Measurements from ENCODE around the gene APBA2.

APBA2 gene

GRCh38 chr15:29083858-29084257 lies 198.1 kb downstream of the APBA2 start:
- TF ChIP-seq GATA1 (IDR thresholded peaks at IDR 0.05; ENCODE audit: low read depth, low read length) (no peak), POLR2A (IDR thresholded peaks at IDR 0.05; ENCODE audit: low read length) (no peak)
- no peak for DNase-seq

DNA sequence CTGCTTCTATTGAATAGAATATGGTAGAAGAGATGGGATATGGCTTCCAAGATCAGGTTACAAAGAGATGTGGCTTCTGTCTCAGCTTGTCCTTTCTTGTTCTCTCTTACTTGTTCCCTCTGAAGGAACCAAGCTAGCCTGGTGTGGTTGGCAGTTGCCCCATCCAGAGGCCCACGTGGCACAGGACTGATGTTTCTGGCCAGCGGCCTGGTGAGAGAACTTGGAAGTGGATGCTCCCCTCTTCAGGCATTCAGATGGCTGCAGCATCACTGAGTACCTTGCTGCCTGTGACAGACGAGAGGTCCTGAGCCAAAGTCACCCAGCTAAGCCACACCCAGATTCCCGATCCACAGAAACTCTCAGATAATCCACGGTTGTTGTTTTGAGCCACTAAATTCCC lies 200.2 kb downstream of the APBA2 start:
- DNase-seq = no peak
- TF ChIP-seq GATA1 (IDR thresholded peaks at IDR 0.05; ENCODE audit: low read depth, low read length) (no peak), POLR2A (IDR thresholded peaks at IDR 0.05; ENCODE audit: low read length) (no peak)

GRCh38 chr15:29086891-29087290 lies 201.1 kb downstream of the APBA2 start:
- no peak for DNase-seq
- TF ChIP-seq GATA1 (IDR thresholded peaks at IDR 0.05; ENCODE audit: low read depth, low read length) (no peak), POLR2A (IDR thresholded peaks at IDR 0.05; ENCODE audit: low read length) (no peak)

GRCh38 chr15:29087521-29088285 lies 201.9 kb downstream of the APBA2 start:
- no peak for DNase-seq

GRCh38 chr15:29088666-29089065 lies 202.9 kb downstream of the APBA2 start:
- DNase-seq = no peak

More at GRCh38 chr15:29087521-29088285, 201.9 kb downstream of the APBA2 start:
- no peak for TF ChIP-seq POLR2A (IDR thresholded peaks at IDR 0.05; ENCODE audit: low read length)
- no peak for TF ChIP-seq GATA1 (IDR thresholded peaks at IDR 0.05; ENCODE audit: low read depth, low read length)

DNA sequence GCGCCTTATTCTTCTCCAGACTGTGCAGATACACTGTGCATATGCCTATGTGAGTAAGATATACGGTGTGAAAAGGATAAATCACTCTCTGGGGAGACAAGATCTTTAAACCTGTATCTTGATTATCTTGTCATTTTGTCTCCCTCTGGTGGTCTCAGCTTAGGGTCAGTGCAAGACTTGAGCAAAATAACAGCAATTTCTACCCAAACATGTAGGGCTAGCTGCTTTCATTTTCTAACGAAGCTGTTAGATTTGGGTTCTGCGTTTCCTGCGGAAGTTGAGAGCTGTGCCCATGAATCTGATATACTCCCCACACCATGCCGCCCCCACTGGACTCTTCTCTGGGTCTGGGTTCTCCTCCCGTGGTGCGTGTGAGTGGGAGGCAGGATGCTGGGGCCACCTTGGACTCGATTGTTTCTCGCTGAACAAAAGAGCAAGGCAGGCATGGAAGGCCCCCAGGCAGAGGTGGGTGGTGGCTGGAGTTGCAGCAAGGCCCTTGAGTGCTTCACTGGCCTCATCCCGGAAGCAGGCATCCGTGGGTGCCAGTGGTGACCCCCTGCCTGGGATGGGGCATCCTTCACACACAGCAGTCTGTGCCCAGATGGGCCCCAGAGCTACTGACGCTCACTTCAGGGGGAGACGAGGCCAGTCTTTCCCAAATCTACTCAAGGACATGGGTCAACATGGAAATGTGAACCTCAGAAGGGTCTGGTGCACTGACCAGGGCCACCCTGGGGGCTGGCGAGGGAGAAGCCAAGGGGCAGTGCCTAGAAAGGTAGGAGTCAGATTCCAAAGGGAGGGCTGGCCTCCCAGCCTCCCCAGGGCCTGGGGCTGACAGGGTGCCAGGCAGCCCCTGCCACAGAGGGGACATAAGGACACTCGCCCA lies 204.2 kb downstream of the APBA2 start:
- no peak for TF ChIP-seq POLR2A (IDR thresholded peaks at IDR 0.05; ENCODE audit: low read length)
- no peak for TF ChIP-seq GATA1 (IDR thresholded peaks at IDR 0.05; ENCODE audit: low read depth, low read length)
- DNase-seq = no peak

More at GRCh38 chr15:29088666-29089065, 202.9 kb downstream of the APBA2 start:
- no peak for TF ChIP-seq POLR2A (IDR thresholded peaks at IDR 0.05; ENCODE audit: low read length)

GRCh38 chr15:29090617-29091466 lies 205.1 kb downstream of the APBA2 start:
- DNase-seq = peak; percentile 23 to 40
- no peak for TF ChIP-seq POLR2A (IDR thresholded peaks at IDR 0.05; ENCODE audit: low read length)
- TF ChIP-seq GATA1 (IDR thresholded peaks at IDR 0.05; ENCODE audit: low read depth, low read length) = no peak

DNA sequence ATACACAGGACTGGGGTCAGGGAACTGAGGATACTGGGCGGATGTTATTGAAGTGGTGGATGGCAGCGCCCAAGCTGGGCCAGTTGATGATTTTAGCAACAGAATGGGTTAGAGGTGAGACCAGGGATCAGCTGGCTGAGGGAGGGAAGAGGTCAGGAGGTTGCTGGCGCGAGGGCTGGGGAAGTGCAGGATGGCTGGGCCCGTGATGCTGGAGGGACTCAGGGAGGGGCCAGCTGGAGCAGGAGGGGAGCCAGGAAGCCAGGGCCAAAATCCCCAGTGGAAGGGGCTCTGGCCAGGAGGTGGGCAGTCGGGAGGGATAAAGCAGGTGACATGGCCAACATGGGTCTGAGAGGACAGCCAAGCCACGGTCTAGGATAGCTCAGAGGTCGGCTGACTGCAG lies 205.9 kb downstream of the APBA2 start:
- TF ChIP-seq GATA1 (IDR thresholded peaks at IDR 0.05; ENCODE audit: low read depth, low read length) (no peak), POLR2A (IDR thresholded peaks at IDR 0.05; ENCODE audit: low read length) (no peak)
- no peak for DNase-seq

DNA sequence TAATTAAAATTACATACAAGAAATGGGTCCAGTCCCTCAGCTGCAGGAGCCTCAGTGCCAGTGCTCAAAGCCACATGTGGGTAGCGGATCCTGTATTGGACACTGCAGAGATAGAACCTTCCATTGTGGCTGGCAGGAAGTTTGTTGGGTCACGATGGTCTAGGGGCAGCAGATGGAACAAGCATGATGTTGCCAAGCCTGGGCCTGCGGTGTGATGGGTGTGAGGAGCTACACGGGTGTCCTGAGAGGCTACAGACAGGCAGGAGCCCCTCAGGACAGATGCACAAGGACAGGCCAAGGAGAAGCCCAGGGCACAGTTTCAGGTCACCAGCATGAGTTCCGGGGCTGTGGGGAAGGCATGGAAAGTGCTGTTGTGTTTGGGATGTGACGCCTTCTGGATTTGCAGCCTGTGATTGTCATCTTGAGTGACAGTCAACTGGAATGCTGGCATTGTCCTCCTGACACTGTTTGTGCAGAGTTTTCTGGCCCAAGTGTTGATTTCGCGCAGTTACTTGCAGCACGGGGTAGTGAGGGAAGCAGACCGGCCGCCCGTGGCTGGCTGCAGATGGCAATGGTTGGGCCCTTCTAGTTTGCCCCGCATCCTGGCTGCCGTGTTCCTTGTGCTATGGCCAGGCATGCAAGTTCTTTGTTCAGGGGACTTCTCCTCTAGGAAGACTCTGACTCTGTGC lies 206.7 kb downstream of the APBA2 start:
- TF ChIP-seq POLR2A (IDR thresholded peaks at IDR 0.05; ENCODE audit: low read length) = no peak
- no peak for TF ChIP-seq GATA1 (IDR thresholded peaks at IDR 0.05; ENCODE audit: low read depth, low read length)
- DNase-seq = no peak

- no peak for TF ChIP-seq GATA1 (IDR thresholded peaks at IDR 0.05; ENCODE audit: low read depth, low read length)
- no peak for TF ChIP-seq POLR2A (IDR thresholded peaks at IDR 0.05; ENCODE audit: low read length)
- DNase-seq = no peak
Observed at GRCh38 chr15:29093065-29093435, 207.3 kb downstream of the APBA2 start.

DNA sequence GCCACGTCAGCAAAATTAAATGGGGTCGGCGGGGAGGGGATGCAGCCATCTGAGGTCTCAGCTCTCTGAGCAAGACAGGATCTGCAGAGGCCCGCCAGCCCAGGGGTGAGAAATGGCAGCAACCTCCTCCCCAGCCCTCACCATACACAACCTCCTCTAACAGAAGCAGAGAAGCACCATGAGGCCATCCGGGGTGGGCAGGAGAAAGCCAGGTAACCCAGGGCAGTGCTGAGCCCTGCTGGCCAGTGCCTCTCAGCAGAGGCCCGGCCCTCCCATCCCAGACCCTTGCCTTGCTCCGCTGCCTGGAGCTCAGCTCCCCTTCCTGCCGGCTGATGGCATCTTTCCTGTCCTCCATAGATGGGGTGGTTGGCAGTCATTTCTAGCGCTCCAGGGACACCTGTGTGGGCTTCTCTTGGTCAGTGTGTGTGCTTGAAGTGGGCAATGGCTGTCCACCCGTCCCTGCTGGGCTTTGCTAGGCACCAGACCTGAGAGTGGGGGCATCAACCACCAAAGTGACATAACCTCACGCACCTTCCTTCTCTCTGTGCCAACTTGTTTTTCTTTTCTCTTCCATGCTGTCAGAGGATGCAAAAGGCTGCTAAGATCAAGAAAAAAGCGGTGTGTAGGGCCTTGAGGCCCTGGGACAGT lies 208.0 kb downstream of the APBA2 start:
- DNase-seq = no peak
- no peak for TF ChIP-seq POLR2A (IDR thresholded peaks at IDR 0.05; ENCODE audit: low read length)

DNA sequence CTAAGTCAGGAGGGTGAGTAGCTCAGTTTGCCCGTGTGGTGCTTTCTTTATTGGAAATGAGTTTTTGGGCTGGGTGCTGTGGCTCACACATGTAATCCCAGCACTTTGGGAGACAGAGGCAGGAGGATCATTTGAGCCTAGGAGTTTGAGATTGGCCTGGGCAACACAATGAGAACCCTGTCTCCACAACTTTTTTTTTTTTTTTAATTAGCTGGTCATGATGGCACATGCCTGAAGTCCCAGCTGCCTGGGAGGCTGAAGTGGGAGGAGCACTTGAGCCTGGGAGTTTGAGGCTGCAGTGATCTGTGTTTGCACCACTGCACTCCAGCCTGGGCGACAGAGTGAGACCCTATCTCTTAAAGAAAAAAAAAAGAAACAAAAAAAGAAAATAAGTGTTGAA lies 208.9 kb downstream of the APBA2 start:
- DNase-seq = no peak
- no peak for TF ChIP-seq GATA1 (IDR thresholded peaks at IDR 0.05; ENCODE audit: low read depth, low read length)
- TF ChIP-seq POLR2A (IDR thresholded peaks at IDR 0.05; ENCODE audit: low read length) = no peak

- DNase-seq = no peak
- TF ChIP-seq GATA1 (IDR thresholded peaks at IDR 0.05; ENCODE audit: low read depth, low read length) (no peak), POLR2A (IDR thresholded peaks at IDR 0.05; ENCODE audit: low read length) (no peak)
Observed at GRCh38 chr15:29095746-29096145, 210.0 kb downstream of the APBA2 start.
